Right ventricle myocardium superior (tissue), 1 donor: ENCODE results near the gene CFAP410. TPM values are rescaled to one million over a fixed set of nuclear protein-coding genes. Genes with fewer than 3 reads are reported as not detected.
"Not testable (repeated sequence)": the region's sequence is repeated elsewhere in the genome, so short reads cannot be mapped to it uniquely, and the experiment has no call there.

ENCODE experiments used
- ATAC-seq: fragments of 200-7000 bp; cut with Tn5 transposase; one replicate; pipeline ENCODE4 v1.9.1; 2020; ENCODE audit warnings: mild to moderate bottlenecking; ENCODE audit not compliant: poor library complexity
- DNase-seq: peaks from one replicate; pipeline ENCODE4 v3.0.0-alpha.2; 2020
- intact Hi-C: fragments of 100-400 bp; cut with DNase I; formaldehyde crosslinking; loops from one replicate; pipeline ENCODE4 v1.11.2; 2022
- total RNA-seq: library from RNA; stranded (reverse); fragmentation: NEBNext Ultra II Directional; extraction: Animal tissue kit (Norgen Biotek cat#: 25700); gene quantifications from one replicate; pipeline ENCODE4 v1.2.1, GENCODE V29; 2021
- donor health status: DM: no; HTN: yes; CAD: no; lungs with severe emphysema.

Gene CFAP410
- total RNA-seq, 1 donor from 2014 or later = 13.9 TPM

GRCh38 chr21:44306936-44307704 lies 32.1 kb downstream of the CFAP410 start:
- DNase-seq (no peak), ATAC-seq (no peak)
- intact Hi-C loops = no loop called here

GRCh38 chr21:44305691-44306090 lies 33.5 kb downstream of the CFAP410 start:
- DNase-seq = no peak
- no peak for ATAC-seq
- intact Hi-C loops = no loop called here

- no peak for DNase-seq
- intact Hi-C loops = no loop called here
- ATAC-seq = peak; percentile 32
Measured at GRCh38 chr21:44304877-44305293, 34.3 kb downstream of the CFAP410 start.

- DNase-seq (no peak), ATAC-seq (no peak)
- intact Hi-C loops = no loop called here
Measured at GRCh38 chr21:44304011-44304616, 35.1 kb downstream of the CFAP410 start.

GRCh38 chr21:44303490-44303981 lies 35.7 kb downstream of the CFAP410 start:
- DNase-seq = no peak
- intact Hi-C loops = no loop called here
- ATAC-seq = no peak

GRCh38 chr21:44302573-44303401 lies 36.4 kb downstream of the CFAP410 start:
- ATAC-seq, intact Hi-C loops, DNase-seq: not testable (repeated sequence)

- intact Hi-C loops = no loop called here
- DNase-seq (no peak), ATAC-seq (no peak)
Measured at GRCh38 chr21:44301961-44302406, 37.2 kb downstream of the CFAP410 start.

GRCh38 chr21:44301141-44301540 lies 38.0 kb downstream of the CFAP410 start:
- no peak for ATAC-seq
- intact Hi-C loops = no loop called here
- no peak for DNase-seq

- peak; percentile 87 for DNase-seq
- peak; percentile 50 for ATAC-seq
- intact Hi-C loops = no loop called here
Measured at GRCh38 chr21:44300262-44300959, 38.8 kb downstream of the CFAP410 start.

GRCh38 chr21:44299458-44300261 lies 39.5 kb downstream of the CFAP410 start, which contains the start of gene PFKL:
TSS of gene PFKL (plus strand) at chr21:44300053. CDS start at chr21:44300106, 53 bp downstream.
- peak; percentile 83 for DNase-seq
- peak; percentile 69 for ATAC-seq
- intact Hi-C loops = no loop called here

GRCh38 chr21:44299085-44299457 lies 40.1 kb downstream of the CFAP410 start:
- DNase-seq (no peak), ATAC-seq (no peak)
- intact Hi-C loops = no loop called here

- intact Hi-C loops = no loop called here
- ATAC-seq = no peak
- DNase-seq = no peak
Measured at GRCh38 chr21:44298301-44298700, 40.9 kb downstream of the CFAP410 start.

- intact Hi-C loops = no loop called here
- DNase-seq (peak; percentile 93), ATAC-seq (peak; percentile 56)
Measured at GRCh38 chr21:44297525-44298290, 41.5 kb downstream of the CFAP410 start.

- intact Hi-C loops = no loop called here
- no peak for DNase-seq
- ATAC-seq = no peak
Measured at GRCh38 chr21:44296916-44297315, 42.3 kb downstream of the CFAP410 start.

- ATAC-seq (no peak), DNase-seq (no peak)
- intact Hi-C loops = no loop called here
Measured at GRCh38 chr21:44296103-44296519, 43.1 kb downstream of the CFAP410 start.

- ATAC-seq = peak; percentile 0
- intact Hi-C loops = no loop called here
- no peak for DNase-seq
Measured at GRCh38 chr21:44295646-44296045, 43.5 kb downstream of the CFAP410 start.

GRCh38 chr21:44295163-44295573 lies 44.0 kb downstream of the CFAP410 start:
- intact Hi-C loops = no loop called here
- ATAC-seq = peak; percentile 44

More at GRCh38 chr21:44295163-44295573, 44.0 kb downstream of the CFAP410 start:
- DNase-seq = peak; percentile 73
